ENCODE data around the gene HPCA. TPM values are rescaled to one million over a fixed set of nuclear protein-coding genes. Genes with fewer than 3 reads are reported as not detected.

Gene HPCA
- total and polyA plus RNA-seq, 2 of the 13 experiments (the other 11 are each of a cell fraction or from before 2014, with no cell fraction given), result not detected

GRCh38 chr1:32858136-32858535 lies 28.2 kb upstream of the HPCA start:
- DNase-seq (ENCODE audit: low spot score) (no peak), ATAC-seq (no peak), FAIRE-seq (no peak)
- Histone ChIP-seq H3K9ac (ENCODE audit: insufficient read depth, low read depth, low read length) (no peak overlapping the region), H3K27me3 (ENCODE audit: control insufficient read depth in 1 of 2, insufficient read depth in 2 of 2, low read length in 2 of 2) (no peaks in the 10 kb centered on the region), H3K79me2 (ENCODE audit: insufficient read depth, low read length) (no peaks in the 10 kb centered on the region), H2AFZ (ENCODE audit: low read length) (no peak overlapping the region), H3K36me3 (replicated peaks in 1 of 2; ENCODE audit: control insufficient read depth in 1 of 2, insufficient read depth in 2 of 2, low read length in 2 of 2) (peaks cover 1 to 36% of the 10 kb centered on the region in 2 experiments; a peak in 3 of 5 replicates), H3K4me3 (replicated peaks in 1 of 3; ENCODE audit: insufficient read depth in 1 of 3, low read depth in 2 of 3, low read length in 3 of 3) (no peak overlapping the region), H3K9me3 (ENCODE audit: low read length) (no peaks in the 10 kb centered on the region), H4K20me1 (ENCODE audit: insufficient read depth, low read length) (no peaks in the 10 kb centered on the region), H3K4me2 (ENCODE audit: low read depth, low read length) (no peak overlapping the region), H3K27ac (ENCODE audit: extremely low read length, insufficient read depth, low read length) (no peak overlapping the region), H3K4me1 (ENCODE audit: insufficient read depth, low read length) (peaks cover 8% of the 10 kb centered on the region; the same call in 1 of the 2 replicates)
- ChIA-PET CTCF (ENCODE audit: low intra/inter-chr PET ratio, low total read pairs) (no interaction called here), POLR2A (no interaction called here)
- WGBS (ENCODE audit: low lambda C conversion rate), result 94% methylated on average over 2 of the region's 2 CpGs
- intact Hi-C loops (cut with micrococcal nuclease; ENCODE audit: unreplicated experiment), result no loop called here
- in situ Hi-C loops (cut with HindIII; ENCODE audit: extremely low pct_ligation_motif_present, low pct_unique_long_range_greater_than_20kb), result no loop called here
- BruUV-seq (replicated peaks), result no TSS peak
- TF ChIP-seq, protein P1, sequence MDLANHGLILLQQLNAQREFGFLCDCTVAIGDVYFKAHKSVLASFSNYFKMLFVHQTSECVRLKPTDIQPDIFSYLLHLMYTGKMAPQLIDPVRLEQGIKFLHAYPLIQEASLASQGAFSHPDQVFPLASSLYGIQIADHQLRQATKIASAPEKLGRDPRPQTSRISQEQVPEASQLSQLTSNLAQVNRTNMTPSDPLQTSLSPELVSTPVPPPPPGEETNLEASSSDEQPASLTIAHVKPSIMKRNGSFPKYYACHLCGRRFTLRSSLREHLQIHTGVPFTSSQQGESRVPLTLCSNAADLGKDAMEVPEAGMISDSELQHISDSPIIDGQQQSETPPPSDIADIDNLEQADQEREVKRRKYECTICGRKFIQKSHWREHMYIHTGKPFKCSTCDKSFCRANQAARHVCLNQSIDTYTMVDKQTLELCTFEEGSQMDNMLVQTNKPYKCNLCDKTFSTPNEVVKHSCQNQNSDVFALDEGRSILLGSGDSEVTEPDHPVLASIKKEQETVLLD (CRISPR knock-in tag; IDR thresholded peaks at IDR 0.05; ENCODE audit: low read depth), result no peak
- TF ChIP-seq ZBTB44 (CRISPR knock-in tag; IDR thresholded peaks at IDR 0.05) (no peak), ZNF530 (CRISPR knock-in tag; IDR thresholded peaks at IDR 0.05; ENCODE audit: low read depth) (no peak), ATRX (CRISPR knock-in tag; IDR thresholded peaks at IDR 0.05; ENCODE audit: borderline replicate concordance) (no peak), HOXA3 (CRISPR knock-in tag; IDR thresholded peaks at IDR 0.05) (no peak), NFATC3 (CRISPR knock-in tag; IDR thresholded peaks at IDR 0.05) (no peak), ZNF569 (CRISPR knock-in tag; IDR thresholded peaks at IDR 0.05; ENCODE audit: borderline replicate concordance) (no peak), FOSL2 (CRISPR knock-in tag; IDR thresholded peaks at IDR 0.05) (no peak), ZNF549 (CRISPR knock-in tag; IDR thresholded peaks at IDR 0.05) (no peak), MTA1 (CRISPR knock-in tag; IDR thresholded peaks at IDR 0.05; ENCODE audit: borderline replicate concordance) (no peak), ELK4 (CRISPR knock-in tag; IDR thresholded peaks at IDR 0.05; ENCODE audit: borderline replicate concordance) (no peak), HINFP (CRISPR knock-in tag; IDR thresholded peaks at IDR 0.05; ENCODE audit: low read depth) (no peak), YY1 (IDR thresholded peaks at IDR 0.05; ENCODE audit: insufficient read depth, insufficient replicate concordance, low read depth, low read length) (no peak), NFE2L1 (CRISPR knock-in tag; IDR thresholded peaks at IDR 0.05; ENCODE audit: borderline replicate concordance) (no peak), ZNF776 (CRISPR knock-in tag; IDR thresholded peaks at IDR 0.05) (no peak), TRAFD1 (CRISPR knock-in tag; IDR thresholded peaks at IDR 0.05; ENCODE audit: borderline replicate concordance) (no peak), ZNF343 (CRISPR knock-in tag; IDR thresholded peaks at IDR 0.05) (no peak), ZNF670 (CRISPR knock-in tag; IDR thresholded peaks at IDR 0.05; ENCODE audit: borderline replicate concordance) (no peak)
